ENCODE results near the gene NTF4. TPM values are rescaled to one million over a fixed set of nuclear protein-coding genes. Genes with fewer than 3 reads are reported as not detected.
"Not testable (repeated sequence)": the region's sequence is repeated elsewhere in the genome, so short reads cannot be mapped to it uniquely, and the experiment has no call there.

Gene NTF4
- total RNA-seq, 2 donors from 2014 or later, result 7.0 to 24.4 TPM

DNA sequence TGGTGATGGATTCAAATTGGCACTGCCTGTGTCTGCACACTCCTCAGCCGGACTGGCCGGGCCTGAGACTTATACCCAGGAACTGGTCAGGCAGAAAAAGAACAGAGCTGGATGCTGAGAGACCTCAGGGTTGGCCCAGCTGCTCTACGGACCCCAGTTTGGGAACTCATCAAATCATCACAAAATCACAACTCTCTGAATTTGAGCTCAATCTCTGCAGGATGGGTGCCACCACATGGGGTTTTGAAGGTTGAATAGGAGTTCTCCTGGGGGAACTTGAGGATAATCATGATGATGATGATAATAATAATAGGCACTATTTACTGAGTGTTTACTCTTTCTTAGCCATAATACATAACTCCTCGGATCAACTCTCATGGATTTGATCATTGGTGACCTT lies 22.0 kb downstream of the NTF4 start:
- intact Hi-C loops (cut with DNase I); H3K36me3 ChIP-seq; H3K4me3 ChIP-seq; H3K4me1 ChIP-seq (replicated peaks); DNase-seq (ENCODE audit: low spot score); H3K27me3 ChIP-seq (replicated peaks; ENCODE audit: insufficient read depth); H3K9me3 ChIP-seq; H3K27ac ChIP-seq: not testable (repeated sequence)
- WGBS, result 80% methylated on average over 4 of the region's 4 CpGs

DNA sequence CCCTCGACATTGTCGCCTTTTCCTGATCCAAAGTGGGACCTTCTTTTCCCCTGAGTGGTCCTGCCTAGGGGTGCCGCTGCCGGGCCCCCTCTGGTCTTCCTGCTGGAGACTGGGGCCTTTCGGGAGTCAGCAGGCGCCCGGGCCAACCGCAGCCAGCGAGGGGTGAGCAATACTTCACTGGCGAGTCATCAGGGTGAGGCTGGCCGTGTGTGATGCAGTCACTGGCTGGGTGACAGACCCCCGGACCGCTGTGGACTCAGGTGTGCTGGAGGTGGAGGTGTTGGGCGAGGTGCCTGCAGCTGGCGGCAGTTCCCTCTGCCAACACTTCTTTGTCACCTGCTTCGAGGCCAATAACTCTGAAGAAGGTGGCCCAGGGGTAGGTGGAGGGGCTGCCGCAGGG lies 22.4 kb downstream of the NTF4 start:
- Histone ChIP-seq H3K4me3 (no peak overlapping the region), H3K4me1 (replicated peaks) (no peaks in the 10 kb centered on the region), H3K36me3 (no peaks in the 10 kb centered on the region), H3K27me3 (replicated peaks; ENCODE audit: insufficient read depth) (no peaks in the 10 kb centered on the region), H3K9me3 (no peaks in the 10 kb centered on the region), H3K27ac (no peak overlapping the region)
- DNase-seq (ENCODE audit: low spot score), result no peak
- intact Hi-C loops (cut with DNase I), result no loop called here
- 65% methylated on average over 17 of the region's 17 CpGs for WGBS
- TF ChIP-seq POLR2AphosphoS5 (IDR thresholded peaks at IDR 0.05) (no peak), POLR2A (IDR thresholded peaks at IDR 0.05) (no peak)
- TF ChIP-seq, protein P1, sequence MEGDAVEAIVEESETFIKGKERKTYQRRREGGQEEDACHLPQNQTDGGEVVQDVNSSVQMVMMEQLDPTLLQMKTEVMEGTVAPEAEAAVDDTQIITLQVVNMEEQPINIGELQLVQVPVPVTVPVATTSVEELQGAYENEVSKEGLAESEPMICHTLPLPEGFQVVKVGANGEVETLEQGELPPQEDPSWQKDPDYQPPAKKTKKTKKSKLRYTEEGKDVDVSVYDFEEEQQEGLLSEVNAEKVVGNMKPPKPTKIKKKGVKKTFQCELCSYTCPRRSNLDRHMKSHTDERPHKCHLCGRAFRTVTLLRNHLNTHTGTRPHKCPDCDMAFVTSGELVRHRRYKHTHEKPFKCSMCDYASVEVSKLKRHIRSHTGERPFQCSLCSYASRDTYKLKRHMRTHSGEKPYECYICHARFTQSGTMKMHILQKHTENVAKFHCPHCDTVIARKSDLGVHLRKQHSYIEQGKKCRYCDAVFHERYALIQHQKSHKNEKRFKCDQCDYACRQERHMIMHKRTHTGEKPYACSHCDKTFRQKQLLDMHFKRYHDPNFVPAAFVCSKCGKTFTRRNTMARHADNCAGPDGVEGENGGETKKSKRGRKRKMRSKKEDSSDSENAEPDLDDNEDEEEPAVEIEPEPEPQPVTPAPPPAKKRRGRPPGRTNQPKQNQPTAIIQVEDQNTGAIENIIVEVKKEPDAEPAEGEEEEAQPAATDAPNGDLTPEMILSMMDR (IDR thresholded peaks at IDR 0.05), result no peak

DNA sequence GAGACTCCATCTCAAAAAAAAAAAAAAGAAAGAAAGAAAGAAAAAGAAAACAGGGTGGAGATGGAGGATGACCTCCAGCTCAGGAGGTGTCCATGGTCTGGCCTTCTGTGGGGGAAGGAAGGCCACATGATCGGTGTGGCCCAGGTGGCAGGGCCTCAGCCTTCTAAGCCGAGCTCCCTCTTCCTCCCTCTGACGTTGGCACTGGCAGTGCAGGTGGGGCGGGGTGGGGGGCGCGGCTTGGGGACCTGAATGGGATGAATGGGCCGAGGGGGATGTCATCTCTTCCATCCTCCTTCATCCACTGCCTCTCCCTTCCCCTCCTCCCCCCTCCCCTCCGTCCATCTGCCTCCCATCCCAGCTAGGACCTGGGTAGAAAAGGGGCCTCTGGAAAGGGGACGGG lies 24.9 kb downstream of the NTF4 start:
- H3K4me3 ChIP-seq; H3K36me3 ChIP-seq; H3K27ac ChIP-seq; H3K4me1 ChIP-seq (replicated peaks); H3K27me3 ChIP-seq (replicated peaks; ENCODE audit: insufficient read depth); H3K9me3 ChIP-seq; intact Hi-C loops (cut with DNase I); DNase-seq (ENCODE audit: low spot score): not testable (repeated sequence)
- WGBS, result 64% methylated on average over 9 of the region's 9 CpGs

DNA sequence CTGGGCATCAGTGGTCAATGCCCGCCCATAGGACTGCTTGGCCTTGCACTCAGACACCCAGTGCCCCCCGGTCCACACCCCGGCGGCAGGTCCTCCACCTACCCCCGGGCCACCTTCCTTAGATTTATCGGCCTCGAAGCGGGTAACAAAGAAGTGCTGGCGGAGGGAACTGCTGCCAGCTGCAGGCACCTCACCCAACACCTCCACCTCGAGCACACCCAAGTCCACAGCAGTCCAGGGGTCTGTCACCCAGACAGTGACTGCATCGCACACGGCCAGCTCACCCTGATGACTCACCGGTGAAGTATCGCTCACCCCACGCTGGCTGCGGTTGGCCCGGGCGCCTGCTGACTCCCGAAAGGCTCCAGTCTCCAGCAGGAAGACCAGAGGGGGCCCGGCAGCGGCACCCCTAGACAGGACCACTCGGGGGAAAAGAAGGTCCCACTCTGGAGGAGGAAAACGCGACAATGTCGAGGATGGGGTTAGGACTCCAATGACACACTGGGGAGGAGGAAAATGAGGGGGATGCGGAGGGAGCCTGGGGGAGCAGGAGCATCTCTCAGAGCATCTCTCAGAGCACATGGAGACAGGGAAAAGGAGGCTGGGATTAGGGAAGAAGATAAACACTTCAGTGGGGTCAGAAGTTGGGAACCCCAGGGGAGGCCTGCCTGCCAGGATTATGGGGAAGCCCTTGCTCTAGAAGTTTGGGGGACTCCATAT lies 25.9 kb downstream of the NTF4 start:
- H3K27ac ChIP-seq; H3K36me3 ChIP-seq; H3K9me3 ChIP-seq; H3K4me3 ChIP-seq; H3K27me3 ChIP-seq (replicated peaks; ENCODE audit: insufficient read depth); H3K4me1 ChIP-seq (replicated peaks); intact Hi-C loops (cut with DNase I); DNase-seq (ENCODE audit: low spot score): not testable (repeated sequence)
- WGBS, result 81% methylated on average over 26 of the region's 26 CpGs

DNA sequence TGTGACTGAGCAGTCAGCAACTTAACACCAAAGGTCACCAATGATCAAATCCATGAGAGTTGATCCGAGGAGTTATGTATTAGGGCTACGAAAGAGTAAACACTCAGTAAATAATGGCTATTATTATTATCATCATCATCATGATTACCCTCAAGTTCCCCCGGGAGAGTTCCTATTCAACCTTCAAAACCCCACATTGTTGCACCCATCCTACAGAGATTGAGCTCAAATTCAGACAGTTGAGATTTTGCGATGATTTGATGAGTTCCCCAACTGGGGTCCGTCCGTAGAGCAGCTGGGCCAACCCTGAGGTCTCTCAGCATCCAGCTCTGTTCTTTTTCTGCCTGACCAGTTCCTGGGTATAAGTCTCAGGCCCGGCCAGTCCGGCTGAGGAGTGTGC lies 26.5 kb downstream of the NTF4 start:
- 89% methylated on average over 8 of the region's 8 CpGs for WGBS
- H3K36me3 ChIP-seq; H3K9me3 ChIP-seq; H3K4me1 ChIP-seq (replicated peaks); DNase-seq (ENCODE audit: low spot score); H3K27me3 ChIP-seq (replicated peaks; ENCODE audit: insufficient read depth); H3K4me3 ChIP-seq; H3K27ac ChIP-seq; intact Hi-C loops (cut with DNase I): not testable (repeated sequence)

DNA sequence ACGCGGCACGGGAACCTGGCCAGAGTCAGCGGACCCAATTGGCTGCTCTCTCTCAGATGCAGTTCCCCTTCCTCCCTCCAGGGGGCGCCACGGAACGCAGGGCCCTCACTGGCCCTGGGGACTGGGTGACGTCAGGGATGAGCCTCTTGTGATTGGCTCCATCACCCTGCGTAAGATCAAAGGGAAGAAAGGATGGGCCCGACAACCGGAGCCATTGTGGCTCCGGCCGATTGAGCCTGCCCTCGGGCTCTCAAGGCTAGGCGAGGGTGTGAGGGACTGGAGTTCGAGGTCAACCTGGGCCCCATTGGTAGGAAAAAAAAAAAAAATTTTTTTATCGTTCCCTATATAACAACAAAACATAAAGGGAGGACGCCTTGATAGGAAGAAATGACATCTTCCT lies 27.8 kb downstream of the NTF4 start, which contains the start of gene CGB1:
TSS of gene CGB1 (minus strand) at position 81 of the 400 bp plus-strand sequence. CDS start 184 bp downstream, outside the sequence.
- H3K9me3 ChIP-seq; intact Hi-C loops (cut with DNase I); H3K36me3 ChIP-seq; H3K27me3 ChIP-seq (replicated peaks; ENCODE audit: insufficient read depth); H3K4me1 ChIP-seq (replicated peaks); H3K4me3 ChIP-seq; DNase-seq (ENCODE audit: low spot score); H3K27ac ChIP-seq: not testable (repeated sequence)
- whole genome bisulfite sequencing, result 68% methylated on average over 18 of the region's 18 CpGs
- TF ChIP-seq, protein P1 (IDR thresholded peaks at IDR 0.05), result peak in 1 of 4 experiments; percentile 11

DNA sequence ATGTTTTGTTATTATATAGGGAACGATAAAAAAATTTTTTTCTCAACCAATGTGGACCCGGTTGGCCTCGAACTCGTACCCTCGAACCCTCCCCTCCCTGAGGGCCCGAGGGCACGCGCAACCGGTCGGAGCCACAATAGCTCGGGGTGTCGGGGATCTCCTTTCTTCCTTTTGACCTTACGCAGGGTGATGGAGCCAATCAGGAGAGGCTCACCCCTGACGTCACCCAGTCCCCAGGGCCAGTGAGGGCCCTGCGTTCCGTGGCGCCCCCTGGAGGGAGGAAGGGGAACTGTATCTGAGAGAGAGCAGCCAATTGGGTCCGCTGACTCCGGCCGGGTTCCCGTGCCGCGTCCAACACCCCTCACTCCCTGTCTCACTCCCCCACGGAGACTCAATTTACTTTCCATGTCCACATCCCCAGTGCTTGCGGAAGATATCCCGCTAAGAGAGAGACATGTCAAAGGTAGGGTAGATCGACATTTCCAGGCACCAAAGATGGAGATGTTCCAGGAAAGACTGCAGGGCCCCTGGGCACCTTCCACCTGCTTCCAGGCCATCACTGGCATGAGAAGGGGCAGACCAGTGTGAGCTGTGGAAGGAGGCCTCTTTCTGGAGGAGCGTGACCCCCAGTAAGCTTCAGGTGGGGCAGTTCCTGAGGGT lies 32.8 kb downstream of the NTF4 start, which contains the start of gene CGB2:
TSS of gene CGB2 (plus strand) at position 249 of the 660 bp plus-strand sequence. CDS start at position 455, 206 bp downstream.
- H3K9me3 ChIP-seq; intact Hi-C loops (cut with DNase I); H3K27ac ChIP-seq; DNase-seq (ENCODE audit: low spot score); H3K4me1 ChIP-seq (replicated peaks); H3K36me3 ChIP-seq; H3K27me3 ChIP-seq (replicated peaks; ENCODE audit: insufficient read depth); H3K4me3 ChIP-seq: not testable (repeated sequence)
- WGBS, result 25% methylated on average over 28 of the region's 28 CpGs

DNA sequence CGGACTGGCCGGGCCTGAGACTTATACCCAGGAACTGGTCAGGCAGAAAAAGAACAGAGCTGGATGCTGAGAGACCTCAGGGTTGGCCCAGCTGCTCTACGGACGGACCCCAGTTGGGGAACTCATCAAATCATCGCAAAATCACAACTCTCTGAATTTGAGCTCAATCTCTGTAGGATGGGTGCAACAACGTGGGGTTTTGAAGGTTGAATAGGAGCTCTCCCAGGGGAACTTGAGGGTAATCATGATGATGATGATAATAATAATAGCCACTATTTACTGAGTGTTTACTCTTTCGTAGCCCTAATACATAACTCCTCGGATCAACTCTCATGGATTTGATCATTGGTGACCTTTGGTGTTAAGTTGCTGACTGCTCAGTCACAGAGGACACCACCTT lies 34.3 kb downstream of the NTF4 start:
- DNase-seq (ENCODE audit: low spot score); H3K4me1 ChIP-seq (replicated peaks); H3K27ac ChIP-seq; H3K36me3 ChIP-seq; H3K9me3 ChIP-seq; intact Hi-C loops (cut with DNase I); H3K4me3 ChIP-seq; H3K27me3 ChIP-seq (replicated peaks; ENCODE audit: insufficient read depth): not testable (repeated sequence)
- 92% methylated on average over 6 of the region's 8 CpGs for WGBS

DNA sequence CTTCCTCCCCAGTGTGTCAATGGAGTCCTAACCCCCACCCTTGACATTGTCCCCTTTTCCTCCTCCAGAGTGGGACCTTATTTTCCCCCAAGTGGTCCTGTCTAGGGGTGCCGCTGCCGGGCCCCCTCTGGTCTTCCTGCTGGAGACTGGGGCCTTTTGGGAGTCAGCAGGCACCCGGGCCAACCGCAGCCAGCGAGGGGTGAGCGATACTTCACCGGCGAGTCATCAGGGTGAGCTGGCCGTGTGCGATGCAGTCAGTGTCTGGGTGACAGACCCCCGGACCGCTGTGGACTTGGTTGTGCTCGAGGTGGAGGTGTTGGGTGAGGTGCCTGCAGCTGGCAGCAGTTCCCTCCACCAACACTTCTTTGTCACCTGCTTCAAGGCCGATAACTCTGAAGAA lies 34.9 kb downstream of the NTF4 start:
- H3K36me3 ChIP-seq; H3K9me3 ChIP-seq; intact Hi-C loops (cut with DNase I); DNase-seq (ENCODE audit: low spot score); H3K27ac ChIP-seq; H3K4me3 ChIP-seq; H3K27me3 ChIP-seq (replicated peaks; ENCODE audit: insufficient read depth); H3K4me1 ChIP-seq (replicated peaks): not testable (repeated sequence)
- 90% methylated on average over 12 of the region's 14 CpGs for WGBS

DNA sequence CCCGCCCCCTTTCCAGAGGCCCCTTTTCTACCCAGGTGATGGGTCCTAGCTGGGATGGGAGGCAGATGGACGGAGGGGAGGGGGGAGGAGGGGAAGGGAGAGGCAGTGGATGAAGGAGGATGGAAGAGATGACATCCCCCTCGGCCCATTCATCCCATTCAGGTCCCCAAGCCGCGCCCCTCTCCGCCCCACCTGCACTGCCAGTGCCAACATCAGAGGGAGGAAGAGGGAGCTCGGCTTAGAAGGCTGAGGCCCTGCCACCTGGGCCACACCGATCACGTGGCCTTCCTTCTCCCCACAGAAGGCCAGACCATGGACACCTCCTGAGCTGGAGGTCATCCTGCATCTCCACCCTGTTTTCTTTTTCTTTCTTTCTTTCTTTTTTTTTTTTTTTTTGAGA lies 35.9 kb downstream of the NTF4 start:
- H3K9me3 ChIP-seq; H3K4me1 ChIP-seq (replicated peaks); DNase-seq (ENCODE audit: low spot score); H3K4me3 ChIP-seq; H3K27me3 ChIP-seq (replicated peaks; ENCODE audit: insufficient read depth); H3K36me3 ChIP-seq; H3K27ac ChIP-seq; intact Hi-C loops (cut with DNase I): not testable (repeated sequence)
- WGBS, result 79% methylated on average over 9 of the region's 9 CpGs

Measured in prostate gland (tissue), 2 donors.